ENCODE results near the gene CAMSAP3.
A peak's percentile ranks its signal among the peaks of the same experiment; 100 is the strongest.
"Not testable (repeated sequence)": the region's sequence is repeated elsewhere in the genome, so short reads cannot be mapped to it uniquely, and the experiment has no call there.

The CAMSAP3 gene

DNA sequence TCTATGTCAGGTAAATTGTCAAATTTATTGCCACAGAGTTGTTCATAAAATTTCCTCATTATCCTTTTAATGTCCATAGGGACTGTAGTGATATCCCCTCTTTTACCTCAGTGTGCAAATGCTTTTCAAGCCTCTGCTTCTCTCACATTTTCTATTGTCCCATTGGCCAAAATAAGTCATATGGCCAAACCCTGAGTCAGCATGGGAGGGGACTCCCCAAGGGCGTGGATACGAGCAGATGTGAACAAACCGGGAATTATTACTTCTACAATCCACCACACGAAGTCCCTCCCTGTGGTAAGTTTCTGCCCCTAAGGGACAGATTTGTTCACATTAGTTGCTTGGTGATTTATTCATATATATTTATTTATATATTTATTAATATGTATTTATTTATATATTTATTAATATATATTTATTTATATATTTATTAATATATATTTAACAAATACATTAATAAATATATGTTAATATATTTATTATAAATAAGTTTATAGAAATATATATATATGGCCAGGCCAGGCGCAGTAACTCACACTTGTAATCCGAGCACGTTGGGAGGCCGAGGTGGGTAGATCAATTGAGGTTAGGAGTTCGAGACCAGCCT is 20.1 kb upstream of the CAMSAP3 start:
- no peak for DNase-seq (ENCODE audit: low read depth)

- DNase-seq (ENCODE audit: low read depth) = not testable (repeated sequence)
Observed at GRCh38 chr19:7577422-7577821, 18.2 kb upstream of the CAMSAP3 start.

DNA sequence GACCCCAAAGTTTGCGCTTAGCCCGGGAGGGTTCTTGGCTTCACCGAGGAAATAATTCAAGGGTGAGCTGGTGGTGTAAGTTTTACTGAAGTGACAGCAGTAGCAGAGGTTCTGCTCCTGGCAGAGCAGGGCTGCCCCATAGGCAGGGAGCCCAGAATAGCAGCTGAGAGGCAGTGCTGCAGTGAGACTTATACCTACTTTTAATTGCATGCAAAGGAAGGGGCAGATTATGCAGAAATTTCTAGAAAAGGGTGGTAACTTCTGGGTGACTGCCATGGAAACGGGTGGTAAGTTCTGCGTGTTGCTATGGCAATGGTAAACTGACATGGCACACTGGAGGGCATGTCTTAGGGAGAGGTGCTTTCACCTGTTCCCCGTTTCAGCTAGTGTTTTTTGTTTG is 17.5 kb upstream of the CAMSAP3 start:
- DNase-seq (ENCODE audit: low read depth) = no peak

DNA sequence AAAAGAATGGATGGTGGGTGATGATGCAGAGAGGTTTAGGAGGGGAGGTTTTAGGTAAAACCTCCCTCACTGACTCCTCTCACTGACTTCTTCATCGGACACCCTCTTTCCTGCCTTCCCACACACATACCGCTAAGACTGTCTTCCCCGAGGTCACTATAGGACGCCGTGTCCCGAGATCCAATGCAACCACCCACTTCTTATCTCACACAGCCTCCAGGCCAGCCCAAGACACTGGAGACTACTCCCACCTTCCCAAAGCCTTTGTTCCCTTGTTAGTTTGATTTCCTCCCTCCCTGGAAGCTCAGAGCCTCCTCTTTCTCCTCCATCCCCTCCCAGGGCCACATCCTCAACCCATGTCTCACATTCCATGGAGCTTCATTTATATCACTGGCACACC is 16.5 kb upstream of the CAMSAP3 start:
- no peak for DNase-seq (ENCODE audit: low read depth)

GRCh38 chr19:7582446-7582845 is 13.2 kb upstream of the CAMSAP3 start:
- DNase-seq (ENCODE audit: low read depth) = no peak

- no peak for DNase-seq (ENCODE audit: low read depth)
Observed at GRCh38 chr19:7589822-7590221, 5.8 kb upstream of the CAMSAP3 start.

DNA sequence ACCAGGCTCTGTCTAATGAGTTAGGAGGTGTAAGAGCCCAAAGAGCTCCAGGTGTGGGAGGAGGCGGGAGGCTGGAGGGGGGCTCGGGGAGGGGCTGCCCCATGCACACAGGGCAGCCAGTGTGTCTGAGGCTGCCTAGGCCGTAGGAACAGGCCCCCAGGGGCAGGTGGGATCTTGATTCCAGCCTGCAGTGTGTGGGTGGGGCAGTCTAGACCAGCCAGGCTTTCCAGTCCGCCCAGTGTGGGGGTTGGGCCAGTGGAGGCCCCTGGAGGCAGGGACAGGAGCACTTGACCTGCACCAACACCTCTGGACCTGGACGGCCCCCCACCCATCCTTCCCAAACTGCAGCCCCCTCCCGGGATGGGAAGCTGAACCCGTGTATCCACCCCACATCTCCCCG is 5.4 kb upstream of the CAMSAP3 start:
- DNase-seq (ENCODE audit: low read depth) = no peak

- no peak for DNase-seq (ENCODE audit: low read depth)
Observed at GRCh38 chr19:7596211-7596937, 711 bp downstream of the CAMSAP3 start.

- no peak for DNase-seq (ENCODE audit: low read depth)
Observed at GRCh38 chr19:7597689-7598088, 2.0 kb downstream of the CAMSAP3 start.

DNA sequence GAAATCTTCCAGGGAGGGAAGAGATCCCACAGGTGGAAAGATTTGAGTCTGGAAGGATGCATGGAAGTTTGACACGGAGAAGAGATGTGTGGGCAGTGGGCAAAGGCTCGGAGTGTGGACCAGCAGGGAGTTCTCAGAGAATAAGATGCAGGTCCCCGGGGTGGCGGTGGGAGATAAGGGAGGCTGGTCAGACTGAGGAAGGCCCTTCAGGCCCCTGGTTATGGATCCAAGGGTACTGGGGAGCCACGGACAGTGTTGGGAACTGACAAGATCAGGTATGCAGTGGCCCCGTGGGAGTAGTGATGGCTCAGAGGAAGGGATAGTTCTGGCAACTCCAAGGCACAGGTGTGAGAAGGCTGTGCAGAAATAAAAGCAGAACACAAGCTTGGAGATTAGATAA is 2.5 kb downstream of the CAMSAP3 start:
- no peak for DNase-seq (ENCODE audit: low read depth)

GRCh38 chr19:7600721-7601120 is 5.1 kb downstream of the CAMSAP3 start:
- no peak for DNase-seq (ENCODE audit: low read depth)

DNA sequence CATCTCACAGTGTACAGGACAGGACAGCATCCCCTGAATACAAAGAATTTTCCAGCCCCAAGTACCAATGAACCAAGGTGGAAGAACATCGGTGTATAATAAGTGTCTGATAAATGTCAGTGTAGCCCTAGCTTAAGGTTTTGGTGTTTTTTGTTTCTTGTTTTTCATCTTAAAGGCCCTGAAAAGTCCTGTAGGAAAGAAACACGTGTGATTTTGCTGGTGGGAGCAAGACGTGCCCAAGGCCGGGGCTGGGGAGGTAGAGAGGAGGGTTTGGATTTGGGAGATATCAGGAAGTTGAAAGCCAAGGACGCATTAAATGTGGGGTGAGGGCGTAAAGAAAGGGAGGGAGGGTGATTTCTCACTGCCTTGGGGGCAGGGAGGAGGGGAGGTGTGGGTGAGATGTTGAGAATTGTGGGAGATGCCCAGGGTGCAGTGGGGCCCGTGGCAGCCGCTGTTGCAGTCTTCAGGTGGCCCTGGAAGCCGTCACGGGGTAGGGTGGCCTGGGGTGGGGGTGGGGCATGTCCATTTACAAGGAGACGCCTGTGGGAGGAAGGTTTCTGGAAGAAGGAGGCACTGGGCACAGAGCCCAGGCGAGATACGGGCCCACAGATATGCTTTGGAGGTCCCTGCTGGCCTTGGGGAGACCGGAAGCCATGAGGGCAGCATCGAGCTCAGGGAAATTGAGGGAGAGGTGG is 6.7 kb downstream of the CAMSAP3 start:
- no peak for DNase-seq (ENCODE audit: low read depth)

DNA sequence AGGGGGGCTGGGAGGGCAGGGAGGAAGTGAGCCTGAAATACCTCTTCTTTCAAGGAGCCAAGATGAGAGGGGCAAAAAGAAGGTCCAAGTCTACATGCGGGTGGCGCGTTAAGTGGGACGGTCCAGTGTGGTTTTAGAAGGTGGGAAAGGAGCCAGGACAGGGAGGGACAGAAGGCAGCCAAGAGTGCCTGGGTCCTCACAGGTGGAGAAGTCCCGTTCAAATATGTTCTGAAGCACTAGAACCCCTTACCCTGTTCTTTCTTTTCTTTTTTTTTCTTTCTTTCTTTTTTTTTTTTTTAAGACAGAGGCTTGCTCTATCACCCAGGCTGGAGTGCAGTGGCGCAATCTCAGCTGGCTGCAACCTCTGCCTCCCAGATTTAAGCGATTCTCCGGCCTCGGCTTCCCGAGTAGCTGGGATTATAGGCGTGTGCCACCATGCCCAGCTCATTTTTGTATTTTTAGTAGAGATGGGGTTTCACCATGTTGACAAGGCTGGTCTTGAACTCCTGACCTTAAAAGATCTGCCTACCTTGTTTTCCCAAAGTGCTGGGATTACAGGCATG is 7.4 kb downstream of the CAMSAP3 start:
- no peak for DNase-seq (ENCODE audit: low read depth)

- DNase-seq (ENCODE audit: low read depth) = no peak
Observed at GRCh38 chr19:7603919-7604318, 8.3 kb downstream of the CAMSAP3 start.

DNA sequence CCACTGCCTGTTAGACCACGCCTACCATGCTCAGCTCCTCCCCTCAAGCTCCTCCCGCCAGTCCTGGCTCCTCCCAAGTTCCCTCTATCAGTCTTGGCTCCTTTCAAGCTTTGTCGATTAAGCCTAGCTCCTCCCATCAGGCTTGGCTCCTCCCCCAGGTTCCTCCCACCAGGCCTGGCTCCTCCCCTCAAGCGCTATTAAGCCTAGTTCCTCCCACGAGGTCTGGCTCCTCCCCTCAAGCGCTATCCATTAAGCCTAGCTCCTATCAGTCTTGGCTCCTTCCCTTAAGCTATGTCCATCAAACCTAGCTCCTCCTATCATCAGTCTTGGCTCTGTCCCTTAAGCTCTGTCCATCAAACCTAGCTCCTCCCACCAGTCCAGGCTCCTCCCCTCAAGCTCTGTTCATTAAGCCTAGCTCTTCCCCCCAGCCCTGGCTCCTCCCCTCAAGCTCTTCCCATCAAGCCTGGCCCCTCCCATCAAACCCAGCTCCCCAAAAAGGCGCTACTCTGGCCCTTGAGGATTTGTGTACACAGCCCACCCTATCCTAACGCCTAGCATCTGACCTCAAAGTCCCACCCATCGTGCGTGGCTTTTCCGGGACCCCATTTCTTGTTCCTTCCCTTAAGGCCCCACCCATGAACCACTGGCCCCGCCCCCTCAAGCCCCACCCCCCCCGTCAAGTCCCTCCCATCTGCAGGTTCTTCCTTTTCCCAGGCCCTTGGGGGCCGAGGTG is 10.0 kb downstream of the CAMSAP3 start:
- peak; percentile 35 for DNase-seq (ENCODE audit: low read depth)

DNA sequence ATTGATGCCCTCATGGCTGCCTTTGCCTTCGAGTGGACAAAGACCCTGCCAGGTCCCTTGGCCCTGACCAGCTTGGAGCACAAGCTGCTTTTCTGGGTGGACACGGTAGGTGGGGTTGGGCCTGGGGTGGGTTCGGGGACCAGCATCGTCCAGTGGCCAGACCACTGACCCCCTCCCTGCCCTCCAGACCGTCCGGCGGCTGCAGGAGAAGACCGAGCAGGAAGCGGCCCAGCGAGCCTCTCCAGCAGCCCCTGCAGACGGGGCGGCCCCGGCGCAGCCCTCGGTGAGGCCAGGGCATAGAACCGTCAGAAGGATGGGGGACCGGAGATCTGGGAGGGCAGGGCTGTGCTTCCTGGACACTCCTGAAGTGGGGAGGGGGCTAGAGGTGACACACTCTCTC is 10.6 kb downstream of the CAMSAP3 start:
- no peak for DNase-seq (ENCODE audit: low read depth)

DNA sequence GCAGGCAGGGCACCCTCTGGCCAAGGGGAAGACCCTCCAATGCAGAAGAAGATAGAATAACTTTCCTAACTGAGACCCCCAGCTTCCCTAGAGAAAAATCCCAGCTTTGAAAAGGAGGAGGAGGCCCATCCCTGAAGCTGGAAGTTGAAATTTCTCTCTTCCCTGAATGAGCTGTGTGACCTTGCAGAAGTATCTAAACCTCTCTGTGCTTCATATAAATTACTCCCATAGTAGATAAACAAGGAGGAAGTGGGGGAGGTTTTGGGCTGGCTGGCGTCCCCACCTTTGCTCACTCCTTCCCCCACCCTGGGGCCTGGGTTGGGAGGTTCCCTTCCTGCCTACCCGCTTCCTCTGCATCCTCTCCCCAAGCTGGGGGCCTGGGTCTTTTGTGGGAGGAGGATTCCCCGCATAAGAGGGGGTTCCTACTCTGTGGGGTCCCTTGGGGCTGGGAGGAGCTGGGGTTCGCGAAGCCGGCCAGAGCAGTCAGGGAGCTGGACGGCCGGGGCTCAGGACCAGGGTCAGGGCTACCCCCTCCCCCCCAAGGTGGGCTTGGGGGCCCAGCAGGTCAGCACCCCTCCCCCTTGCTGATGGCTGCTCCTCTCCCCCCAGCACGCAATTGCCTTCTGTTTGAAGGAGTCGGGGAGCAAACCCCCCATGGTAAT is 11.7 kb downstream of the CAMSAP3 start:
- DNase-seq (ENCODE audit: low read depth) = no peak

DNA sequence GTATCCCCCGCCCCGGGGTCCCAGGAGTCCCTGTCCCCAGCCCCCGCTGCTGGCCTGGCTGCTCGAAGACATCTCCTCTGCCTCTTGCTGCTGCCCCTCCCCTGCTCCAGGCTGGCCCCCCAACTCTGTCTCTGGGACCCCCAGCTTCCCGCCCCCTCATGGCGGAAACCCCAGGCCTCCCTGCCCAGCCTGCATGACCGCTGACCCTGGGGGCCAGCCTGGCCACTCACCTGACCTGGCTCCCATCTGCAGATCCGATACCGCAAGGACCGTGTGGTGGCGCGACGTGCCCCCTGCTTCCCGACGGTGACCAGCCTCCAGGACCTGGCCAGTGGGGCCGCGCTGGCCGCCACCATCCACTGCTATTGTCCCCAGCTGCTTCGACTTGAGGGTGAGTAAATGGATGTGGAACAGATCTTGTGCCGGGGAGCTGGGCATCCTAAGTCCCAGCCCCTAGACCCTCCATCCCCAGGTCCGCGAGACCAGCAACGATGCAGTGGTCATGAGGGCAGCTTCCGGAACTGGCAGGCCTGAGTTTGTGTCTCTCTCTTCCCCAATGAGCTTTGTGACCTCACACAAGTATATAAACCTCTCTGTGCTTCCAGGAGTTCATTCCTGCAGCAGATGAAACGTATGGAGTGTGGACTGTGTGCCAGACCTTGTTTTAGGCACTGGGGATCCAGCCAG is 12.4 kb downstream of the CAMSAP3 start:
- no peak for DNase-seq (ENCODE audit: low read depth)

DNA sequence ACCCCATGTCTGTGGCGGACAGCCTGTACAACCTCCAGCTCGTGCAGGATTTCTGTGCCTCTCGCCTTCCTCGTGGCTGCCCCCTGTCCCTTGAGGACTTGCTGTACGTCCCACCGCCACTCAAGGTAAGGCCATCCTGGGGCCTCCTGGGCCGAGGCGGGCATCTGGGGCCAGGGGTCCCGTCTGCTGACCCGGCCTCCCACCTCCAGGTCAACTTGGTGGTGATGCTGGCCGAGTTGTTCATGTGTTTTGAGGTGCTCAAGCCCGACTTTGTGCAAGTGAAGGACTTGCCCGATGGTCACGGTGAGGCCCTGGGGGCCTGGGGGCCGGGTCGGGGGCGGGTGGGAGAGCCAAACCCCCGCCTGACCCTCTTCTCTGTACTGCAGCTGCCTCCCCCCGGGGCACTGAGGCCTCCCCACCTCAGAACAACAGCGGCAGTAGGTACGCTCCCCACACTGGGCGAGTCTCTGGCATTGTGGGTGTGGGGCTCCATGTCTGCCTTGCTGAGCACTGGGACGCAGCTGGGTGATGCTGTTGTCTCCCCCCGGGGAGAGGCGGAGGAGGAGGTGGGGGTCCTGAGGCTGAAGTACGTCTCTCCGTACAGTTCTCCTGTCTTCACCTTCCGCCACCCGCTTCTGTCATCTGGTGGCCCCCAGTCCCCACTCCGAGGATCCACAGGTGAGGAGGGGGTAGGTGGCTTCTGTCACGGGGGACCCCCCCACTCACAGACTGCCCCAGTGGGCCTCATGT is 15.0 kb downstream of the CAMSAP3 start:
- no peak for DNase-seq (ENCODE audit: low read depth)

DNA sequence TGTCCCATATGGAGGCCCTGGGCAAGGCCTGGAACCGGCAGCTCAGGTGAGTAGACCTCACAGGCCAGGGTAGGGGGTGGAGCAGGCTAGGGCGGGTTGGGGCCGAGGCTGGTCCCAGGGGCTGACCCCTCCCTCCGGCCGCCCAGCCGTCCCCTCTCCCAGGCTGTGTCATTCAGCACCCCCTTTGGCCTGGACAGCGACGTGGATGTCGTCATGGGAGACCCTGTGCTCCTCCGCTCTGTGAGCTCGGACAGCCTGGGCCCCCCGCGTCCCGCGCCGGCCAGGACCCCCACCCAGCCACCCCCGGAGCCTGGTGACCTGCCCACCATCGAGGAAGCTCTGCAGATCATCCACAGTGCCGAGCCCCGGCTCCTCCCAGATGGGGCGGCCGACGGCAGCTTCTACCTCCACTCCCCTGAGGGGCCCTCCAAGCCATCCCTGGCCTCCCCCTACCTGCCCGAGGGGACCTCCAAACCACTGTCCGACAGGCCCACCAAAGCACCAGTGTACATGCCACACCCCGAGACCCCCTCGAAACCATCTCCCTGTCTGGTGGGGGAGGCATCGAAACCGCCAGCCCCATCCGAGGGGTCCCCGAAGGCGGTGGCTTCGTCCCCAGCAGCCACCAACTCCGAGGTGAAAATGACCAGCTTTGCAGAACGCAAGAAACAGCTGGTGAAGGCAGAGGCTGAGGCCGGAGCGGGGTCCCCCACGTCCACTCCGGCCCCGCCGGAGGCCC is 16.0 kb downstream of the CAMSAP3 start:
- no peak for DNase-seq (ENCODE audit: low read depth)
